SK-N-SH (cell line): ENCODE data around the gene OR10H2.

Source experiments
- CHD2 ChIP-seq: fragments of 150-350 bp; IDR thresholded peaks from 2 replicates; pipeline ENCODE4 v1.6.1; 2018; ENCODE audit warnings: low read length; ENCODE audit not compliant: partially characterized antibody
- EP300 ChIP-seq, 2 experiments: IDR thresholded peaks; 2 replicates each; pipeline versions ENCODE4 v1.4.0 to v1.6.1; 2012; ENCODE audit warnings: borderline replicate concordance in 1 of 2, low read depth in 1 of 2, low read length in 1 of 2
- FOXJ3 ChIP-seq: sonication (generic); formaldehyde crosslinking; IDR thresholded peaks from 2 replicates; pipeline ENCODE4 v1.5.1; 2020; ENCODE audit warnings: mild to moderate bottlenecking, missing genetic modification reagents
- NRF1 ChIP-seq: IDR thresholded peaks from 2 replicates; pipeline ENCODE4 v1.6.1; 2012; ENCODE audit warnings: low read depth, mild to moderate bottlenecking, low read length
- POLR2AphosphoS5 ChIP-seq: IDR thresholded peaks from 2 replicates; pipeline ENCODE4 v1.6.1; 2012; ENCODE audit warnings: low read depth, low read length
- SIN3A ChIP-seq: IDR thresholded peaks from 2 replicates; pipeline ENCODE4 v1.6.1; 2012; ENCODE audit warnings: low read depth, mild to moderate bottlenecking, low read length, moderate library complexity, borderline replicate concordance
- TCF12 ChIP-seq: IDR thresholded peaks from 2 replicates; pipeline ENCODE4 v1.4.0; 2012
- TF ChIP-seq, protein P1 (sequence below): fragments of 200-600 bp; sonication (generic); IDR thresholded peaks from 2 replicates; pipeline ENCODE4 v1.6.1; 2017; ENCODE audit warnings: antibody characterized with exemption, mild to moderate bottlenecking, moderate library complexity
- TF ChIP-seq, protein P2 (sequence below): fragments of 150-350 bp; IDR thresholded peaks from 2 replicates; pipeline ENCODE4 v1.6.1; 2017; ENCODE audit warnings: antibody characterized with exemption, low read length, low read depth, borderline replicate concordance
- TF ChIP-seq, protein P3 (sequence below): IDR thresholded peaks from 2 replicates; pipeline ENCODE4 v1.6.1; 2012; ENCODE audit warnings: mild to moderate bottlenecking, low read depth, low read length, moderate library complexity

DNA sequence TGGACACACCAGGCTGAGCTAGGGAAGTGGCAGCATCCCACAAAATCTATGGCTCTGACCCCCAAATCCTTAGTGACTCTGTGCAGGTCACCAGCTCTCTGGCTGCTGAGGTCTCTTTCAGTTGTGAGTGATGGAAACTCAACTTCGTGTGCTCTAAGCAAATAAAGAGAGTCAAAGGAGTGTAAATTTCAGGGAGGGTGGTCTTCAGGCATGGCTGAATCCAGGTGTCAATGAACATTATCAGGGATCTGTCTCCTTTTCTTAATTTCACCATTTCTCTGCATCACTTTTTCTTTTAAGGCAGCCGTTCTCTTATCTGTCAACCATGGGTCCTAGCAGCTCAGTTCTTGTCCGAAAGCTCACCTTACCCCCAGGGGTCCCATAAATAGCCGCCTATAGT lies 48.7 kb upstream of the OR10H2 start:
- no peak for TF ChIP-seq POLR2AphosphoS5
- TF ChIP-seq, protein P1, sequence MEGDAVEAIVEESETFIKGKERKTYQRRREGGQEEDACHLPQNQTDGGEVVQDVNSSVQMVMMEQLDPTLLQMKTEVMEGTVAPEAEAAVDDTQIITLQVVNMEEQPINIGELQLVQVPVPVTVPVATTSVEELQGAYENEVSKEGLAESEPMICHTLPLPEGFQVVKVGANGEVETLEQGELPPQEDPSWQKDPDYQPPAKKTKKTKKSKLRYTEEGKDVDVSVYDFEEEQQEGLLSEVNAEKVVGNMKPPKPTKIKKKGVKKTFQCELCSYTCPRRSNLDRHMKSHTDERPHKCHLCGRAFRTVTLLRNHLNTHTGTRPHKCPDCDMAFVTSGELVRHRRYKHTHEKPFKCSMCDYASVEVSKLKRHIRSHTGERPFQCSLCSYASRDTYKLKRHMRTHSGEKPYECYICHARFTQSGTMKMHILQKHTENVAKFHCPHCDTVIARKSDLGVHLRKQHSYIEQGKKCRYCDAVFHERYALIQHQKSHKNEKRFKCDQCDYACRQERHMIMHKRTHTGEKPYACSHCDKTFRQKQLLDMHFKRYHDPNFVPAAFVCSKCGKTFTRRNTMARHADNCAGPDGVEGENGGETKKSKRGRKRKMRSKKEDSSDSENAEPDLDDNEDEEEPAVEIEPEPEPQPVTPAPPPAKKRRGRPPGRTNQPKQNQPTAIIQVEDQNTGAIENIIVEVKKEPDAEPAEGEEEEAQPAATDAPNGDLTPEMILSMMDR: no peak
- TF ChIP-seq, protein P2, sequence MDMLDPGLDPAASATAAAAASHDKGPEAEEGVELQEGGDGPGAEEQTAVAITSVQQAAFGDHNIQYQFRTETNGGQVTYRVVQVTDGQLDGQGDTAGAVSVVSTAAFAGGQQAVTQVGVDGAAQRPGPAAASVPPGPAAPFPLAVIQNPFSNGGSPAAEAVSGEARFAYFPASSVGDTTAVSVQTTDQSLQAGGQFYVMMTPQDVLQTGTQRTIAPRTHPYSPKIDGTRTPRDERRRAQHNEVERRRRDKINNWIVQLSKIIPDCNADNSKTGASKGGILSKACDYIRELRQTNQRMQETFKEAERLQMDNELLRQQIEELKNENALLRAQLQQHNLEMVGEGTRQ: no peak
- no peak for TF ChIP-seq TCF12
- TF ChIP-seq NRF1: no peak
- TF ChIP-seq SIN3A: no peak
- no peak for TF ChIP-seq FOXJ3
- TF ChIP-seq EP300 (IDR thresholded peaks at IDR 0.05; ENCODE audit: borderline replicate concordance in 1 of 2, low read depth in 1 of 2, low read length in 1 of 2): no peak
- TF ChIP-seq, protein P3, sequence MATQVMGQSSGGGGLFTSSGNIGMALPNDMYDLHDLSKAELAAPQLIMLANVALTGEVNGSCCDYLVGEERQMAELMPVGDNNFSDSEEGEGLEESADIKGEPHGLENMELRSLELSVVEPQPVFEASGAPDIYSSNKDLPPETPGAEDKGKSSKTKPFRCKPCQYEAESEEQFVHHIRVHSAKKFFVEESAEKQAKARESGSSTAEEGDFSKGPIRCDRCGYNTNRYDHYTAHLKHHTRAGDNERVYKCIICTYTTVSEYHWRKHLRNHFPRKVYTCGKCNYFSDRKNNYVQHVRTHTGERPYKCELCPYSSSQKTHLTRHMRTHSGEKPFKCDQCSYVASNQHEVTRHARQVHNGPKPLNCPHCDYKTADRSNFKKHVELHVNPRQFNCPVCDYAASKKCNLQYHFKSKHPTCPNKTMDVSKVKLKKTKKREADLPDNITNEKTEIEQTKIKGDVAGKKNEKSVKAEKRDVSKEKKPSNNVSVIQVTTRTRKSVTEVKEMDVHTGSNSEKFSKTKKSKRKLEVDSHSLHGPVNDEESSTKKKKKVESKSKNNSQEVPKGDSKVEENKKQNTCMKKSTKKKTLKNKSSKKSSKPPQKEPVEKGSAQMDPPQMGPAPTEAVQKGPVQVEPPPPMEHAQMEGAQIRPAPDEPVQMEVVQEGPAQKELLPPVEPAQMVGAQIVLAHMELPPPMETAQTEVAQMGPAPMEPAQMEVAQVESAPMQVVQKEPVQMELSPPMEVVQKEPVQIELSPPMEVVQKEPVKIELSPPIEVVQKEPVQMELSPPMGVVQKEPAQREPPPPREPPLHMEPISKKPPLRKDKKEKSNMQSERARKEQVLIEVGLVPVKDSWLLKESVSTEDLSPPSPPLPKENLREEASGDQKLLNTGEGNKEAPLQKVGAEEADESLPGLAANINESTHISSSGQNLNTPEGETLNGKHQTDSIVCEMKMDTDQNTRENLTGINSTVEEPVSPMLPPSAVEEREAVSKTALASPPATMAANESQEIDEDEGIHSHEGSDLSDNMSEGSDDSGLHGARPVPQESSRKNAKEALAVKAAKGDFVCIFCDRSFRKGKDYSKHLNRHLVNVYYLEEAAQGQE: no peak
- TF ChIP-seq CHD2: no peak
